IPS-15b (cell line): ENCODE data around the gene SMNDC1.

ENCODE experiments used
- H3K27me3 ChIP-seq: one replicate; pipeline ENCODE4 v1.6.1; 2013; ENCODE audit warnings: low read length; ENCODE audit not compliant: control insufficient read depth, insufficient read depth
- H3K36me3 ChIP-seq: one replicate; pipeline ENCODE4 v1.6.1; 2013; ENCODE audit warnings: low read length; ENCODE audit not compliant: control insufficient read depth, insufficient read depth
- H3K4me1 ChIP-seq: one replicate; pipeline ENCODE4 v1.6.1; 2013; ENCODE audit warnings: mild to moderate bottlenecking, low read length; ENCODE audit not compliant: control insufficient read depth, insufficient read depth
- H3K4me3 ChIP-seq: one replicate; pipeline ENCODE4 v1.5.1; 2013; ENCODE audit warnings: low read depth, low read length
- H3K9ac ChIP-seq: one replicate; pipeline ENCODE4 v1.6.1; 2013; ENCODE audit warnings: low read depth, mild to moderate bottlenecking, low read length
- H3K9me3 ChIP-seq: one replicate; pipeline ENCODE4 v1.6.1; 2013; ENCODE audit warnings: mild to moderate bottlenecking, low read length; ENCODE audit not compliant: control insufficient read depth, insufficient read depth

SMNDC1 gene

DNA sequence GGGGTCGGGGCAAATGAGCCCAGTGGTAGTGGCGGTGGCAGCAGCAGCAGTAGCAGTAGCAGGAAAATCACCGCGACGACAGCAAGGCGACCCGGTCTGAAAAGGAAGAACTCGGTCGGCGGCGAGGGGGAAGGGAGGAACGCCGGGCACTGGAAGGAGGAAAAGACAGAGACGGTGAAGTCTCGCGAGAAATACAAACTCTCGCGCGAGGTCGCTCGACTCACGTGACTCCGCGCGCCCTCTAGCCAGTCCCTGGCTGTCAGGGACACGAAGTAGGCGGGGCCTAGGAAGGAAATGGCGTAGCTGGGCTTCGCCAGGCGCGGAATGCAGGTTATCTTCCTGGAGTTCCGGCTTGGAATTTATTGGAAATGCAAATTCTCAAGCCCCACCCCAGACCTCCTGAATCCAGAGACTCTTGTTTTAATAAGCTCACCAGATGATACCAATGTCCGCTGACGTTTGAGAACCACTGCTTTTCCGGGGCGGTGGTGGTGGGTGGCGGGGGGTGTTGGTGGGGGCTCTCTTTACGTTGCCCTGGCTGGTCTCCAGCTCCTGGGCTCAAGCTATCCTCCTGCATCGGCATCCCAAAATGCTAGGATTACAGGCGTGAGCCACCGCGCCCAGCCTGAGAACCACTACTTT, at the start of gene SMNDC1:
SMNDC1 (minus strand) TSS at position 141 of the 642 bp plus-strand sequence. CDS start 1,333 bp downstream, outside the sequence.
- Histone ChIP-seq H3K4me1 (peaks cover 4% of the 10 kb centered on the region), H3K4me3 (peak within 1 kb of the TSS; percentile 84), H3K9me3 (no peaks in the 10 kb centered on the region), H3K9ac (peak within 1 kb of the TSS; percentile 95), H3K36me3 (no peaks in the 10 kb centered on the region), H3K27me3 (no peaks in the 10 kb centered on the region)

DNA sequence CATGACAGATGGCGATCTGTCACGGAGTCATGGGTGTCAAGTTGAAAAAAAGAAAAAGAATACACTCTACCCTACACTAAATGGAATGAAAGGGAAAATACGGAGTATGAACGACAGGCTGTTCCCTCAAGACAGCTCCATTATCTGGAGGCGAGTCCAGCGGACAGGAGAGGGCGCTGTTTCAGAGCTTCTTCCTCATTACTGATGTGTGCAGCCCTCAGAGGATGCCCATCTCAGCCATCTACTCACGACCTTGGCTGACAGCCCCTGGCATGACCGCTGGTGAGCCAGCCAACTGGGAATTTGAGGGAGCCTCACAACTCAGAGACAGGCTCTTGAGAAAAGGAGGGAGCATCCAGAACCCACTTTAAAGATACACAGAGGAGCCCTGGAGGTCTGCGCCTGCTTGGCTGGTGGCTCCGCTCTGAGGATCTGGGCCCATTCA, 49.6 kb upstream of the SMNDC1 start:
- H3K4me3 ChIP-seq, result peak overlapping the region; percentile 12
- H3K9ac ChIP-seq, result no peak overlapping the region
- H3K36me3 ChIP-seq, result no peaks in the 10 kb centered on the region
- H3K4me1 ChIP-seq, result peaks cover 8% of the 10 kb centered on the region
- H3K9me3 ChIP-seq, result no peaks in the 10 kb centered on the region
- H3K27me3 ChIP-seq, result no peaks in the 10 kb centered on the region

DNA sequence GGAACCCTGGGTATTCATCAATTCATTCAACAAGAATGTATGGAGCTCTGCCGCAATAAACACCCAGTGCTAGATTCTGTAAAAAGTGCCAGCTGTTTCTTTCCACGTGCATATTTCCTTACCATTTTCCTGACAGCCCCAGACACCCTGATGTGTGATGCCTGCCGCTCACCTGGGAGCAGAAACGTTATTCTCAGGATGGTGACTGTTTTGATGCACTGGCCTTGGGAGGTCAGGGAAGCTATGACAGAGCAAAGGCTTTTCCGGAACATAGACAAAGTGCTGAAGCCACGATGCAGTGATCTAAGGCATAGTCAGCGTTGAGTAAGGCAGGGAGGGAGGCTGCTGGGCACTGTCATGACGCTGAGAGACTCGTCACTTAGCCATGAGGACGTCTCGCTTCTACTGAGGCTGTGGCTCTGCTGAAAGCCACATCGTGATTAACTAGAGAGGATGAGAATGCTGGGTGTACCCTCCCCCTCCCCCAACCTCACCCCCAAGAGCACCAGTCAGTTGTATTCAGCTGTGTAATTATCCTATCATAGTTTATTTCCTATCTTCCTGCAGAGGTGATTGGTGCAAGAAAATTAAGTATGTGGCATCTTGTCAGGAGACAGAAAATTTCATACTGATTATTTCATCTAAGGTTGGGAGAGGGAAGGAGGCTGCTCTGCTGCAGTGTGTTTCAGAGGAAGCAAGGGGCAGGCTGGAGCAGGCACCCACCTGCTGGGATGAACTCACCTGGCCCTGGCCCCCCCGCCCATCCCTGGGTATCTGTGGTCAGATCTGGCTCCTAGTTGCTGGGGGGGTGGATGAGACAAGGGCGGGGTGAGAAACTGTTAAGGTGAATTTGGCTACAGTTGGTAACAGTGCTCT, 48.8 kb upstream of the SMNDC1 start:
- Histone ChIP-seq H3K9ac (no peak overlapping the region), H3K4me3 (peak overlapping the region; percentile 12), H3K27me3 (no peaks in the 10 kb centered on the region), H3K36me3 (no peaks in the 10 kb centered on the region), H3K9me3 (no peaks in the 10 kb centered on the region), H3K4me1 (peaks cover 2% of the 10 kb centered on the region)

DNA sequence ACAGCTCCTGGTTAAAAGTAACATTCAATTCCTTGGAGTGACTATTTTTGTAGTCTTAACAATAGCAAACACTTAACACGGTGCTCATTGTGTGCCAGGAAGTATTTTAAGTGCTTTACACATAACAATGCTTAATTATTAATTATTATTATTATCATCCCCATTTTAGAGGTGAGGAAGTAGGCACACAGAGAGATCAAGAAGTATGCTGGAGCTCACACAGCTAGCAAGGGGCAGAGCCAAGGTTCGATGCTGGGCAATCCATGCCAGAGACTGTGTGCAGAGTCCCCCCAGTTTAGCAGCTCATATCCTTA, 48.2 kb upstream of the SMNDC1 start:
- Histone ChIP-seq H3K27me3 (no peaks in the 10 kb centered on the region), H3K36me3 (no peaks in the 10 kb centered on the region), H3K9me3 (no peaks in the 10 kb centered on the region), H3K4me3 (no peak overlapping the region), H3K4me1 (peaks cover 2% of the 10 kb centered on the region), H3K9ac (no peak overlapping the region)

DNA sequence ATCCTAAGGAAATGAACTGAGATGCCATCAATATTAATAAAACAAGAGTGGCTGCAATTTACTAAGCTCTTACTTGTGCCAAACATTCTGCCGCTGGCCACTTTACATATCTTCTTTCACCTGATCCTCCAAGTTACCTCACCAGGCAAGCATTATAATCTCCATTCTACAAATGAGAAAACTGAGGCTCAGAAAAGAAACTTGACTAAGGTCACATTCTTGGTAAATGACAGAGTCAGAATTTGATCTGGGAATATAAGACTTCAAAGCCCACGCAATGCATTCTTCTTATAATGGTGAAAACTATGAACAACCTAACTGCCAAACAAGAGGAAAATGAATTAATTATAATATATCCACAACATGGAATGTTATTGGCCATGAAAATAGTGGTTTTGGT, 46.1 kb upstream of the SMNDC1 start:
- no peak overlapping the region for H3K4me3 ChIP-seq
- no peaks in the 10 kb centered on the region for H3K9me3 ChIP-seq
- H3K4me1 ChIP-seq, result peaks cover 2% of the 10 kb centered on the region
- no peaks in the 10 kb centered on the region for H3K36me3 ChIP-seq
- H3K9ac ChIP-seq, result no peak overlapping the region
- no peaks in the 10 kb centered on the region for H3K27me3 ChIP-seq

DNA sequence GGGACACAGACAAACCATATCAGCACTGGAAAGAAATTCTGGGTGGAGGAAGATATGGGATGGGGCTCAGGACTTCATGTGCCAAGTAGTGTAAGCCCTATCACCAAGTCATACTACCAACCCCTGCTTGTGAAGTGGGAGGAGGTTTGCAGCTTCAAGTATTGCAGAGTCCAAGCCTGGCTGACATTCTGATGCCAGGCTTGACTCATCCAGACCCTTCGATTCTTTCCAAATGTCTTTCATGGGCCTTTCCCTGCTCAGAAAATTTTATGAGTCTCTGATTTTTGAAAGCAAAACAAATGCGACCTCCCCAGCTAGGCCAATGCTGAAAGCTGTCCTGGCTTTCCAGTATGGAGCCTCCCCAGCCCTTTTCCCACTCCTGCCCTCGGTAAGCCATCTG, 45.1 kb upstream of the SMNDC1 start:
- Histone ChIP-seq H3K4me1 (peaks cover 2% of the 10 kb centered on the region), H3K27me3 (no peaks in the 10 kb centered on the region), H3K9me3 (no peaks in the 10 kb centered on the region), H3K4me3 (no peak overlapping the region), H3K36me3 (no peaks in the 10 kb centered on the region), H3K9ac (no peak overlapping the region)

DNA sequence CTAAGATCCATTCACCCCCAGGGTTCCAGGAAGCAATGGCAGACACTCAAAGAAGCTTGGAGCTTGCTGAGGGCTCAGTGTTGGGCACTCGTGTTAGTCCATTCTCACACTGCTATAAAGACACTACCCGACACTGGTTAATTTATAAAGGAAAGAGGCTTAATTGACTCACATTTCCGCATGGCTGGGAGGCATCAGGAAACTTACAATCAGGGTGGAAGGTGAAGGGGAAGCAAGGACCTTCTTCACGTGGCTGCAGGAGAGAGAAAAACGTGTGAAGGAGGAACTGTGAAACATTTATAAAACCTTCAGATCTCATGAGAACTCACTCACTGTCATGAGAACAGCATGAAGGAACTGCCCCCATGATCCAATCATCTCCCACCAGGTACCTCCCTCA, 44.7 kb upstream of the SMNDC1 start:
- H3K4me1 ChIP-seq, result peaks cover 5% of the 10 kb centered on the region
- no peaks in the 10 kb centered on the region for H3K27me3 ChIP-seq
- no peak overlapping the region for H3K4me3 ChIP-seq
- no peak overlapping the region for H3K9ac ChIP-seq
- no peaks in the 10 kb centered on the region for H3K36me3 ChIP-seq
- no peaks in the 10 kb centered on the region for H3K9me3 ChIP-seq

DNA sequence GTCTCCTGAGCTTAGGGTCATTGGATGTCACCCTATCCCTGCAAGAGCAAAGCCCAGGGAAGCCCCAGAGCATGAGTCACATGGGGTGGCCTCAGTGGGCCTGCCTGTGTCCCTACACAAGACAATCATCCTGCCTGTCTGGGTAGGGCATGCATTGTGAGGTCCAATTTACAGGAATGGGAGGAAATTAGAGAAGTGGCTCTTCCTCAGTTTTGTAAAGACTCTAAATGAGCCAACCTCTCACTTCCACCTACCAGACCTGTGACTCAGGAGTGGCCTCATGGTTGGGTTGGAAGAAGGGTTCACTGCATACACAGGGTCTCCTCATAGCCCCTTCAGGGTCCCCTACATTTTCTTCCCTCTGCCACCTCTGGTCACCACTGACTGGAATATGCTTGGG, 43.6 kb upstream of the SMNDC1 start:
- no peak overlapping the region for H3K9ac ChIP-seq
- H3K27me3 ChIP-seq, result no peaks in the 10 kb centered on the region
- peaks cover 5% of the 10 kb centered on the region for H3K4me1 ChIP-seq
- H3K4me3 ChIP-seq, result no peak overlapping the region
- H3K36me3 ChIP-seq, result no peaks in the 10 kb centered on the region
- no peaks in the 10 kb centered on the region for H3K9me3 ChIP-seq

DNA sequence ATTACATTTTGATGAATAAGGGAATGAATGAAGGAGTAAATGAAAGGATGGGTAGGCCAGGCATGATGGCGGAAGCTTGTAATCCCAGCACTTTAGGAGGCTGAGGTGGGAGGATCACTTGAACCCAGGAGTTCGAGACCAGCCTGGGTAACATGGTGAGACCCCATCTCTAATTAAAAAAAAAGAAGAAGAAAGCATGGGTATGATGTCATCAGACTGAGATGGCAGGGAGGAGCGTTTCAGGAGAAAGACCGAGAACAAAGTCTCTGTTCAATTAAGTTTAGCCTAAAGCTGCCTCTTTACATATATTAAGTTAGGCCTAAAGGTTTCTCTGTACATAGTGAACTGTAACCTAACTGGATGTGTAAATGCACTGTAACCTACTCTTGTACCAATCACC, 42.2 kb upstream of the SMNDC1 start:
- Histone ChIP-seq H3K27me3 (no peaks in the 10 kb centered on the region), H3K4me3 (no peak overlapping the region), H3K36me3 (no peaks in the 10 kb centered on the region), H3K9ac (no peak overlapping the region), H3K4me1 (peaks cover 3% of the 10 kb centered on the region), H3K9me3 (no peaks in the 10 kb centered on the region)

DNA sequence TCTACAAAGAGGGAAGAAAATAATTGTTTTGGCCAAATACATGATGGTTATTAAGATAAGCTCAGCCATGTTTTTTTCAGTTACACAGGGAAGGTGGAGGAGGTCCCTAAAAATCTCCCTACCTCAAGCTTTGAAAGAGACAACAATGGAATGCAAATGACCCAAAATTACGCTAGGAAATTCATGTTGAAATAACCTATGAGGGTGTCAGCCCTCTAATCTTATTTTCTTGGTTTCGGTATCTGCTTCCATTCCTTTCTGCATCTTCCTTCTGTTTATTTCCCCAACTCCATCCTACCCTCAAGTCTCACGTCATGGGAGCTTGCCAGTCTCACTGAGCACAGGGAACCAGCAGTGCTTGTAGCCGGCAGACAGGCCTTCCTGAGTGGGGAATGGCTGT, 40.6 kb upstream of the SMNDC1 start:
- Histone ChIP-seq H3K4me1 (peaks cover 3% of the 10 kb centered on the region), H3K4me3 (no peak overlapping the region), H3K36me3 (no peaks in the 10 kb centered on the region), H3K9ac (no peak overlapping the region), H3K9me3 (no peaks in the 10 kb centered on the region), H3K27me3 (no peaks in the 10 kb centered on the region)

DNA sequence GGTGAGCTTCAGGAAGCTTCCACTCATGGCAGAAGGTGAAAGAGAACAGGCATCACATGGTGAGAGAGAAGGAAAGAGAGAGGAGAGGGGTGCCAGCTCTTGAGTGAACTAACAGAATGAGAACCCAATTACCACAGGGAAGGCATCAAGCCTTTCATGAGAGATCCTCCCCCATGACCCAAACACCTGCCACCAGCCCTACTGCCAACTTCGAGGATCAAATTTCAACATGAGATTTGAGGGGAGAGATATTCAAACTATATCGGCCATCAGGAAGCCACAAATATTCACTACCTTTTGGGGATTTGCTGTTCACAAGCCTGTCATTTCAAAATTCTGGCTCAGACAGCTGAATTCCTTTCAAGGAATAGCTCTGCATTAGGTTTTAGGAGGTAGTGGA, 39.9 kb upstream of the SMNDC1 start:
- H3K36me3 ChIP-seq, result no peaks in the 10 kb centered on the region
- no peaks in the 10 kb centered on the region for H3K9me3 ChIP-seq
- H3K4me3 ChIP-seq, result no peak overlapping the region
- H3K27me3 ChIP-seq, result no peaks in the 10 kb centered on the region
- no peak overlapping the region for H3K9ac ChIP-seq
- peaks cover 3% of the 10 kb centered on the region for H3K4me1 ChIP-seq

DNA sequence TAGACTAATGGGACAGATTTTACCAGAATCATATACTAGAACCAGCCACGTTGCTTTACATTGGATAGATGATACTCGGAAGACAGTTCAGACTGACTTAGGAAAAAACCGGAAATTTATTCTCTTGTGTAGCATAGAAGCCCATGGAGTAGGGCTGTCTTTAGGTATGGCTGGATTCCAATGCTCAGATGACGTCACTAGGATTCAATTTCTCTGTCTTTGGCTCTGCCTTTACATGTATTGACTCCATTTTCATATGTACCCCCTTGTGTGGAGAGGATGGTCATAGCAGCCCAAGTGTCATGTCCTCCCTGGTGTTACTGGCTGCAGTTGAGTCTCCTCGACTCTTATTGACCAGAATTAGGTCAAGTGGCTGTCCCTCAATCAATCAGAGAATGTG, 39.2 kb upstream of the SMNDC1 start:
- no peak overlapping the region for H3K9ac ChIP-seq
- H3K9me3 ChIP-seq, result no peaks in the 10 kb centered on the region
- H3K4me3 ChIP-seq, result no peak overlapping the region
- H3K36me3 ChIP-seq, result no peaks in the 10 kb centered on the region
- H3K27me3 ChIP-seq, result no peaks in the 10 kb centered on the region
- peaks cover 3% of the 10 kb centered on the region for H3K4me1 ChIP-seq
